ENCODE measurements around the gene FSTL1.
"Not testable (repeated sequence)": the region's sequence is repeated elsewhere in the genome, so short reads cannot be mapped to it uniquely, and the experiment has no call there.

Gene FSTL1

DNA sequence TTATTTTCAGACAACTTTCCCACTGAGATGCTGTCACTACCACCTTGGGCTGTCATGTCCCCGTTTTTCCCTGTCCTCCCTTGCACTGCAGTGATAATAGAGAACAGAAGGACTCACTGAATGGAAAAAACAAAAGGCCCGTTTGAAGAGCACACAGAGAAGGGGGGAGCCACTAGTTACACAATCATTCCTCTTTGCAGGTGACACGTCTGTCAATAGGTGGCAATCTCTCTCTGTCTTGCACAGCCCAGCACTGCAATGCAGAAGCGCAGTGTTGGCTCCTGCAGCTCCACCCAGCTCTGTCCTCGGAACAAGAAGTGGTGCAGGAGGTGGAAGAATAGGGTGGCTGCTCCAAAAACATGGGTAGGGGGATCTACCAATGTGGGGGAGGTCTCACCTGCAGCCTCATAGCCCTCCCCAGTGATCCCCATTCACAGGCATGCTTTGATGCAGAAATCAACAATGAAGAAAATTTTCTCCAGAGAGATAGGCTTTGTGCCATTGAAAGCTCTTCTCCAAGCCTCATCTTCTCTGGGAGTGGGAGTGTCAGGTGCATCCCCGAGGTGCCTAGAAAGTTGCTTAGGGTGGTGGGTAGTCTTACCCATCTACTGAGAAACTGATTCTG is 31.8 kb downstream of the FSTL1 start:
- DNase-seq: peak in 49 of 58 donors; percentile 4 to 77 (median 36)

DNA sequence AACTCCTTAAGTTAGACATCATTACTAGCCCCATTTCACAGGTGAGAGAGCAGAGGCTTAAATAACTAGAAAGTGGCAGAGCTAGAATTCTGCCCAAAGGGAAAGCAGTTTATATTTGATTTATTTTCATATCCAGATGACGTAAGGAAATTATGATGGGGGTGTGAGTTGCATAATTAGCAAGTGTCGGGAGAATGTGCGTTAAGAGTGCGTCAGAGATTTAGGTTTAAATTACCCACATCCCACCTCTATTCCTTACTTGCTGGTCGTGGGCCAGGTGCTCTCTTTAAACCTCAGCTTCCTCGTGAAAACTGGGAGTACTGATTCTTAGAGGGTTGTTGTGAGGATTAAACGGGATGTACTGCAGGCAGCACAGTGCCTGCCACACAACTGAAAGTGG is 32.3 kb downstream of the FSTL1 start:
- peak in 1 of 58 donors; percentile 41 for DNase-seq

DNA sequence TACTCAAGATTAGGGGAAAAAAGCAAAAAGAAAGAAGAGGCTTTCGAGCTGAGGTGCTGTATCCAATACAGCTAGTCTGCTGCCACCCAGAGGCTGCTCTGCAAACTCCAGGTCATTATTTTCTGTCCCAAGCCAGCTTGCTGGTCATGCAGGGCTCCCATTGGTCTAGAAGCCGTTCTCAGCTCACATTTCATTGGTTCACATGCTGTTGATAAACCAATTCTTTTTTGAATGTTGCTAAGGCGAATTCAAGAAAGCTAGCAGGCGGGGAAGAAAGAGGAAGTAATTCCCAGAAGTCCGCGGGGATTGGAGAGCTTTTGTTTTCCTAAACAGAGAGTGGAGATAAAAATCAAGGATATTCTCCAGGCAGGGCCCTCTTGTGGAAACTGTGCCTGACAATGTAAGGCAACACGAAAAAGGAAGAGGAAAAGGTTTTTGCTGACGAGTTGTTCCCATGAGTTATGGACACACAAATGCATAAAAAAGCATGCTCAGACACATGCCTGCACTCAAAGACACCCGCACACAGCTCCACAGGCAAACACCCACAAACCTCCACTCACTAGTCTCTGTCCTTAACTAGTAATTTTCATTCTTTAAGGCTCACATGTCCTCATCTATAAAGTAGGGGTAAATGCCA is 33.4 kb downstream of the FSTL1 start:
- DNase-seq: peak; percentile 22 to 97 (median 87)

DNA sequence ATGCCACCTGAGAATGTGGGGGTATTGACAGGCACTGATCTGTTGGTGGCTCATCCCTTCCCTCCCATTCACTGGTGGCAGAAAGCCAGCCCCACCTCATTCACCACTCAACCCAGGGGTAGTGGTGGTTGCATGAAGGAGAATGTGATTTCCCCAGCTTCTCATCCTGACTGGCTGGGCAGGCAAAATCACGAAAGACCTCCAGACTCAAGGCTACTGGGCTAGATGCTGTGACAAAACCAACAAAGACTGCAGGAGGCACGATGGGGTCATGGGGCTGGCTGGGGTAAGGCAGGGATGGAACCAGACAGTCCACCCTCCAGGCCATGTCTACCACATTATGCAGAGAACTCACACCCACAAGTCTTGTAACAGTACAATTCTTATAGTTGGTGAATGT is 33.9 kb downstream of the FSTL1 start:
- DNase-seq: peak in 5 of 58 donors; percentile 45 to 53 (median 50)

DNA sequence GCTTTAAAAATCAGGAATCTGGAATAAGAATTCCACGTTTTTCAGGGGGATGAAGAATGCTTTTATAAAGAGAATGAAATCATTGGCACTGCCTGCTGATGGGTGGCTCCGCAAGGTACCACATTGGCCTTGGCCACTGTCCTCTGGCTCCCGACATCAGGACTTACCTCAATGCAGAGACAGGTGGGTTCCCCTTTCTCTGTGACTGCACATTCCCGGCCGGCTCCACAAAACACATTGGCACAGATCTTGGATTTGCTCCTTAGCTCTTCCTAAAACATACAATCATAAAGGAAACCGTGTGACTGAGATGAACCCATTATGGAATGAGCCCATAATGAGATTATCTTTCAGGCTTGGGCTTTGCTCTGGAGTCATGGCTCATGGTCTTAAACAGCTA is 35.0 kb downstream of the FSTL1 start:
- no peak for DNase-seq

DNA sequence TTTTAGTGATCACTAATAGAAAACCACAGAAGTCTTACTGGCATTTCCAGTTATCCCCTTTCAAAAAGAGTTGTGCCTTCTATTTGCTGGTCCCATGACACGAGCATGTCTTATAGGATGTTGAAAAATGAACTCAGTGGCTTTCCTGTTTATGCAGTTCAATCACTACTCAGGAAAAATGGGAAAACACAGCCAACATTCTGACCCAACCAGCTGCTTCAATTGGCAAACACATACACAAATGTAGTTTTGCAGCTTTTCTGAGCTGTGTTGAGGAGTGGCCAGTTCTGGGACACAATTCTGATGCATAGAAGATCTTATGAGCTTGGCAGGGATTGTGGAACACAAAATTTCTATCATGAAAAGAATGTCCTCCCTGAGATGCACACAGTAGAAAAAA is 40.3 kb downstream of the FSTL1 start:
- peak in 1 of 58 donors; percentile 14 for DNase-seq

DNA sequence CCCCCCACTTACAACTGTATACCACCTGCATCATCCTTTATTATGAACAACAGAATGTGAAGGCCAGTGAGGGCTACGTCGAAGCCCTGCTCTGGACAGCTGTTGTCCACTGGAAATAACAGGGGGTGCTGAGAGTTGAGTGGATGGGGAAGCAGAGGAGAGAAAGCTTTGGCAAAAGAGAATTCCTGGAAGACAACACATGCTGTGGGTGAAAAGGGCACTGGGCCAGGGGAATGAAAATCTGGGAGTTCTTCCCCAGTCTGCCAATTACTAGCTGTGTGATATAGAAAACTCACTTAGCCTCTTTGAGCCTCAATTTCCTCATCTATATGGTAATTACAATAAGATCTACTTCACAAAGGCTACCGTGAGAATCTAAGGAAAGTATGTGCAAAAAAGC is 40.7 kb downstream of the FSTL1 start:
- DNase-seq: no peak

DNA sequence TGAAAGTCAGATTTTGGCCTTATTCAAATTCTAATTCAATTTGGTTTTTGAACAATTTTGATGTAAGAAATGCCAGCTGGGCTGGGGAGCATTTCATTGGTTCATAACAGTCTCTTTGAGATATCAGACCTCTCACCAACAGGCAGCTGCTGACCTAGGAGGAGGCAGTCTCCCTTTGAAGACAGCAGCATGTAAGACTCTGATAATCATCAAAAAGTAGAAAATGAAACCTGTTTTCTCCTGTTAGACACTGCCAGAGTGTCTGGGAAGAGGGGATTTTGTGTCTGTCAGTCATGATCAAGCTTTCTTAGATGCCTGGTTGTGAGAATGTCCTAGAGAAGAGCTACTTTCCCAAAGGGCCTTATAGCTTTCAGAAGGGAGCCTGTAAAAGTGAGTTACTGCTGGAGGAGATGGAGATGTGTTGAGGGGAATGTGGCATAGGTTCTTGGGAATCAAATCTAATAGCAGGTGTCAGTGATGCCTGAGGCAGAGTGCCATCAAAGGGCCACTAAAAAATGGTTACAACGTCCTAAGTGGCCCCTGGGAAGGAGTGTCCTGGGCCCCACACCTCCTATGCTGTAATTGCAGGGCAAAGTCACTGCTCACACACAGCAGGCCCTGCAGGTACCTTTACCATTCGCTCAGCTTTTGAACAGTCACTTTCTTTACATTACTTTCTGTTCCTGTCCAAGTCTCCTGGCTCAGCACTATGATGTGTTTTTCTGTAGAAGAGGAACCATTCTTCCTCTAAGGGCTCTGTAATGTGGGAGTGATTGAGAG is 43.1 kb downstream of the FSTL1 start:
- no peak for DNase-seq

DNA sequence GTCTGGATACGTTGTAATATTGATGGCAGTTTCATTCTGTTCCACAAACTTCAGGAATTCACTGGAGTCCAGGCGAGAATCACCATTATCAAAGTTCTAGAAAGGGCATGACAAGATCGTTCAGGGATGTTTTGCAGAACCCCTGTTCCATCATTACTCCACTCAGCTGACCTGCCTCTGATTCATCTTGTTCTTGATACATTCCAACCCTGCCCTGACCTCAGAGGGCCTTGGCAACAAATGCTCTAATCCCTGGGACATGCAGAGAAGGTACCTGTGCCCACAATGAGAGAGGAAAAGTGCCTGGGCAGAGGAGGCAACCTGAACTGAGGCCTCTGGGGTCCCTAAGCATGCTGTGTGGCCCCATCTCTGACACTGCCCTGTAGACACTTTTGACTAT is 45.9 kb downstream of the FSTL1 start:
- no peak for DNase-seq

DNA sequence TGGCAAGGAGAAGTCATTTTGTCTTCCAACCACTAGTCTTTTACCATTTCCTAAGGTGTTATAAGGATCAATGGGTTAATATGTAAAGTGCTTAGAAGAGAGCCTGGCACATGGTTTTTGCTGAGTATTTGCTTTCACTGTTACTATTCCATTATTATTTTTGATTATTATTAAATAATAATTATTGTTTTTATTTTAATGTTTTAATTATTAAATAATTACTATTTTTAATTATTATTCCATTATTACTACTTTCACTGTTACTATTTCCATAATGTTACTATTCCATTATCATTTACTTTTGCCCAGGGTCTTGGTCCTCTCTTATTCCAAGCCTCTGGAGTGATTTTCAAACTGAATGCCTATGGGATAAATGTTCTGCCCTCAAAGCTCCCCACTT is 48.5 kb downstream of the FSTL1 start:
- no peak for DNase-seq

DNA sequence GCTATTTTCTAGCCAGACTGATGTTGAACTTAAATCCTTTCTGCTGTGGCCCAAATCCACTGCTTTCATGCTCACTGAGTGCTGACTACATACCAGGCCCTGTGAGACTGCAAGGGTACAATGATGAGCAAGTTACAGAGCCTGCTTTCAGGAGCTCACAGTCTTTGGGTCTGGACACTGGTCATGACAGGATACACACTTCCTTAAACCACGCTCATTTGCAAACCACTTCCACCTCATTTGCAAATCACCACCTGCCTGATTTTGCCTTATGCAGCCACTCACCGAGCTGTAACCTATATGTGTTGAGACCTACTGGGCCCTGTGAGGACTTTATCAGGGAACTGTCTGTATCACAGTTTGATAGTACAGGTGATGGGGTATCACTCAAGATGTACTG is 51.4 kb downstream of the FSTL1 start:
- DNase-seq: no peak

DNA sequence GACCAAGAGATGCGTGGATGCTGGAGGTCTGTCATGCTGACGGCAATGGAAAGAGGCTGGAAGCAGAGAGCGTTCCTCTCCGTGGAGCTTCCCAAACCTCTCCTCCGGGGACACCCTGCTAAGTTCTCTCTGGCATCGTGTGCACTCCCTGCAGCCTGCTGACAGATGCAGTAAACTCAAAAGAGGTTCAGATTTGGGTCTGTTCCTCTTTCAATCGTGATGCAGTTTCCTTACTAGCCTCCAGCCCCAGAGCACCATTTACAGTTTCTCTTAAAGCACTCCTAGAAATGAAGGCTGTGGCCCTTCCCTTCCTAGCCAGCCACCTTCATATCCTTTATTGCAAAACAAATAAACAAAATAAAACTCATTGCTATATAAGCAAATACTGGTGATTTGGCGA is 54.3 kb downstream of the FSTL1 start:
- no peak for DNase-seq

DNA sequence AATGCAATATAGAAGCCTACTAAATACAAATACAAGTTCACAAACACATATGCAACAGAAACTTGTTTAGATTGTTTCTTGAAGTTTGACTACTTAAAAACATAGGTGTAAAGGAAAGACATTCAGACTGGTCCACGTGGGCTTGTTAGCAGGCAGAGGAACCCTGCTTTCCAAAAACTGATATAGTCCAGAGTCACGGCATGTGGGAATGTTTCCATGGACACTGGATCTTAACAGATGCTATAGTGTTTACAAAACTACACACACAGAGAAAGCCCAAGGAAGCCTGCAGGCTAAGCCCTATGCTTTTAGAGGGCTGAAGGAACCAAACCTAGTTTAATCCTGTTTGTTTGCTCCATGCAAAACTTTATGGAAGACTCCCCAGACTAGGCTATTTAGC is 56.4 kb downstream of the FSTL1 start:
- DNase-seq: no peak

DNA sequence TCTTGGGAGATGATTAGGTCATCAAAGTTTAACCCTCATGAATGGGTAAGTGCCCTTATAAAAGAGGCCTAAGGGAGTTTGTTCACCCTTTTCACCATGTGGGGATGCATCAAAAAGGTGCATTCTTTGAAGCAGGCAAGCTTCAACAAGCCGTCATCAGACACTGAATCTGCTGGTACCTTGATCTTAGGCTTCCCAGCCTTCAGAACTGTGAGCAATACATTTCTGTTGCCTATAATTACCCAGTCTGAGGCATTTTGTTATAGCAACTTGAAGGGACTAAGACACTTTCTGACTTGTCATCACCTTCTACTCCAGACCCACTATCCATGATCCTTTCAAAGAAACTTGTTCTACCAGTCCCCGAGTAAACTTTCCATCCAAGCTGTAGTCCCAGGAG is 57.0 kb downstream of the FSTL1 start:
- DNase-seq: no peak

DNA sequence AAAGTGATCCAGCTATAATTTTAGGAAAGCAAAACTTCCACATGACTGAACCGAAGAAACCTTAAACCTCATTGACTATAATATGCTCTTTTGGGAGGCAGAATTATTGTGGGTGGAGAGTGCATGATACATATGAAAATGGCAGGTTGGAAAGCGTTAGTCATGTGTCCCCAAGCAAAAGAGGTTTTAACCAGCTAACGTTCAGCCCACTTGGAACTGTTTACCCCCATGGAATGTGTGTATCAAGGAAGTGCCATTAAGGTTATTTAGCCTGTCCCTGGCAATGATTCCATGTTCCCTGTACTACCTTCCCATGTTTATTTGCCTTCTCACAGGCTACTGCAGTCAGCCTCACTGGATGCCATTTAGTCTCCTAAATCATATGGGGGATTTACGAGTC is 57.5 kb downstream of the FSTL1 start:
- no peak for DNase-seq

DNA sequence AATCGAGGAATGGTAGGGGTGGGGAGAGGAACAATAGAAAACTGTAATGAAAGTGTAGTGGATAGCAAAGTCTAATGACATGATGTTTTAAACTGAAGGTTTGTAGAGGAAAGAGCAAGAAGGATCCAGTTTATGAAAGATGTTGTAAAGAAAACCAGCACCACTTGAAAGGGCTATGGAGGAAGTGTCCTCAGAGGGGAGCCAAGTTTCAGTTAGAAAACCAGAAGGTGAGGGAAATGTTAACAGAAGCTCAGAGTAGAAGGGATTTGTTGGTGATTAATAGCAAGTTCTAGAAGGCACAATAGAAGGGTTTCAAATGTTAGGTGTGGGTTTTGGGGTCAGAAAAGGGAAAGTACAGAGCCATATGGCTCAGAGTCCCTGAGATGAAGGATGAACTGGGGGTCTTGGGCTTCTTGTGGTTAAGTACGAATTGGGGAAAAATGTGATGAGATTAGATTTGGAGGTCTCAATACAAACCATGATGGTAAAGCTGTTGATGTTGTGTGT is 67.8 kb downstream of the FSTL1 start:
- DNase-seq: no peak

DNA sequence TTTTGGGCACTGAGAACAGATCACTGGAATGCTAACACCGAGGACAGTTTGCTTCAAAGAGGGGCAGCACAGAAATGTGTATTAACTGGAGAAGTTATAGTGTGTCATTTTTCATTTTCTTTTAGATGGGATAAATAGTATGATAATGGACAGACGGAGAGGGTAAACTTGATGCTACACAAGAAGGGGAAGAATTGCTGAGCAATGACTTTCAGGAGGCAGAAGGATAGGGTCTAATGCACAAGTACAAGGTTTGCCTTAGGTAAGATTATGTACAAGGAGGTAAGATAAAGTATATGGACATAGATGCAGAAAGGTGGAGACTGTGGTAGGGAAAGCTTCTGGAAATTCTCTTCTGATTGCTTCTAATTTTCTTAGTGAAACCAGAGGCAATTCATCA is 69.3 kb downstream of the FSTL1 start:
- DNase-seq: no peak

DNA sequence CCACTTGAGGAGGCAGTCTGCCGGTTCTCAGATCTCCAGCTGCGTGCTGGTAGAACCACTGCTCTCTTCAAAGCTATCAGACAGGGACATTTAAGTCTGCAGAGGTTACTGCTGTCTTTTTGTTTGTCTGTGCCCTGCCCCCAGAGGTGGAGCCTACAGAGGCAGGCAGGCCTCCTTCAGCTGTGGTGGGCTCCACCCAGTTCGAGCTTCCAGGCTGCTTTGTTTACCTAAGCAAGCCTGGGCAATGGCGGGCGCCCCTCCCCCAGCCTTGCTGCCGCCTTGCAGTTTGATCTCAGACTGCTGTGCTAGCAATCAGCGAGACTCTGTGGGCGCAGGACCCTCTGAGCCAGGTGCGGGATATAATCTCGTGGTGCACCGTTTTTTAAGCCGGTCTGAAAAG is 72.8 kb downstream of the FSTL1 start:
- not testable (repeated sequence) for DNase-seq

DNA sequence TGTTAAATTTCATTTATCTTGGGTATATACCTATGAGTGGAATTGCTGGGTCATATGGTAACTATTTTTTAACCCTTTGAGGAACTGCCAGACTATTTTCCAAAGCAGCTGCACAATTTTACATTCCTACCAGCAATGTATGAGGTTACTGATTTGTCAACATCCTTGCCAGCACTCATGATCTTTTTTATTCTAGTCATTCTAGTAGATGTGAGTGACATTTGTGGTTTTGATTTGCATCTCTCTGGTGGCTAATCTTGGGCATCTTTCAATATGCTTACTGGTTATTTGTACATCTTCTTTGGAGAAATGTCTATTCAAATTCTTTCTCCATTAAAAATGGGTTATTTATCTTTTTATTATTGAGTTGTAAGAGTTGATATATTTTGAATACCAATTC is 80.3 kb downstream of the FSTL1 start:
- no peak for DNase-seq

DNA sequence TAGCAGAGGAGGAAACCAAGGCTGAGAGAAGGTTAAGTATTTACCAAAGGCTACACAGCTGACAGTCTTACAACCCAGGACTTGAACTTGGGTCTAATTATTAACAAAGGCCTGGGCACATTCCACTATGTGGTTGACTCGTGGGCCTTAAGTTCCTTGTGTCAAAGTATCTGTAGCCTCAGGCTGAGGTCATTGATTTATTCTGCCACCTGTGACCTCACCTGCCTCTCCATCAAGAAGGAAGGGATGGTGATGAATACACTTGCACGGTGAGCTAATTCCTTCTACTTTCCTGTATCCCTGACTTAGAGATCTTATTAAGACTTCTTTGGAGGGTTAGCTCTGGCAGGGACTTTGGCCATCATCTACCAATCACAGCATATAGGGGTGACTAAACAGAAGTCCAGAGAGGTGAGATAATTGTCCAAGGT is 81.7 kb downstream of the FSTL1 start:
- DNase-seq: no peak

DNA sequence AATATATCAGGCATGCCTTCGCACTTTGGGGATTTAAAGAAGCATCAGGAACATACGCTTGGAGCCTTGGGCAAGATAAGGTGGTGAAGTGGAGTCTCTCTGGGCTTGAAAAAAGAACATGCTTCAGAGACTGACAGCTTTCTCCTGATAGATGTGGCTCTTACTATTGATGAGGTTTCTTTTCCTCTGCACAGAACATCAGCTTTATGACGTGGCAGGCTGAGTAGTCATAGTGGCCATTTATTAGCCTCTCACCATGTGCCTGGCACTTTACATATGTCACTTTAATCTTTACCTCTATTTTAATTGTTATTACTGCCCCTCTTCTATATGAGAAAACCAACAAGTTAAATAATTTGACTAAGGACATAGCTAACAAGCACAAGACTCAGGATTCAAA is 82.6 kb downstream of the FSTL1 start:
- DNase-seq: no peak

DNA sequence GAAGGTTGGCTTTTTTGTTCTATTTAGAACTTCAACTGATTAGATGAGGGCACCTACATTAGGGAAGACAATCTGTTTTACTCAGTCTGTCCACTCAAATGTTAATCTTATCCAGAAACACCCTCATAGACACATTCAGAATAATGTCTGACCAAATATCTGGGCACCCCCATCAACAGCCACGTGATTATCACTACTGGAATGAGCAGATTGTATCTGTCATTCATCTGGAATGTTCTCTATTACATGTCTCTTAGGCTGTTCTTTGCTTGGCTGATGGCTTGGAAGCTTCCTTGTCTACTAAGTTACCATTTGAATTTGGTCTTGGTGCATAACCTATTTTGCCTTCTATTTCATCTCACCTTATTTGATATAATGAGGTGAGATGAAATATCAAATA is 86.0 kb downstream of the FSTL1 start:
- DNase-seq: no peak

DNA sequence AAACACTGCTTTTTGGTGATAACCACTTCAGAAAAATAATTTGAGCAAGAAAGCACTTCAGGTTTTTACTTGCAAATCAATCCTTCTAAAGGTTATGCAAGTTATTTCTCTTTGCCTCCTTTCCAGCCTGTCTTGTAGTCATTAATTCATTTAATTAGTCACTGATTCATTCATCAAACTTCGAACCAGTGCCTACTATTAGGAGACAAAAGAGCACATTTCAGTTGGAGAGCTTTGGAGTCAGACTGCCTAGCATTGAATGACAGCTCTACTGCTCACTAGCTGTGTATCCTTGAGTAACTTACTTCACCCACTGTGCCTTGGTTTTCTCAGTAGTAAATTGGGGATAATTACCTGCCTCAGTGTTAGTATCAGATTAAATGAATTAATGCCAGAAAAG is 86.7 kb downstream of the FSTL1 start:
- no peak for DNase-seq

Data from anterior cingulate cortex (tissue), 58 donors.